Endothelial cell of umbilical vein (primary cell): ENCODE measurements around the gene LEUTX. TPM values are rescaled to one million over a fixed set of nuclear protein-coding genes. Genes with fewer than 3 reads are reported as not detected.

Experiments used
- BruUV-seq: library from RNA; stranded (reverse); fragments of 400-500 nt; replicated peaks from 2 replicates; lab custom pipeline; 2021; lab: Mats Ljungman, UMichigan
- CTCF ChIA-PET: fragments of 300-600, 350-600 bp; sonication (Branson Sonifier 250); formaldehyde crosslinking; loops from one replicate; lab custom pipeline; 2021; ENCODE audit warnings: antibody characterized with exemption, inconsistent platforms; lab: Charles Lee
- POLR2A ChIA-PET: fragments of 300-600, 350-600 bp; sonication (Branson Sonifier 250); formaldehyde crosslinking; loops from one replicate; lab custom pipeline; 2021; ENCODE audit warnings: antibody characterized with exemption, inconsistent platforms; lab: Charles Lee
- DNase-seq: peaks from one replicate; pipeline ENCODE4 v3.0.0-alpha.2; 2011; ENCODE audit warnings: low read depth, low spot score
- FAIRE-seq: peaks from 2 replicates; lab custom pipeline; 2011; peaks lifted over from hg19 to GRCh38; lab: Jason Lieb, UNC
- H2AFZ ChIP-seq: 2 replicates; pipeline ENCODE4 v1.6.0; 2012; ENCODE audit warnings: low read depth, low read length, control low read depth, inconsistent platforms
- H3K27ac ChIP-seq: 2 replicates; pipeline ENCODE4 v1.5.1; 2011; ENCODE audit warnings: low read depth, mild to moderate bottlenecking, control low read depth, low read length, moderate library complexity; ENCODE audit not compliant: insufficient read depth
- H3K27me3 ChIP-seq, 2 experiments: 2 replicates each; pipeline versions ENCODE4 v1.6.0 to v1.6.1; 2011; ENCODE audit warnings: low read length in 2 of 2, mixed read lengths in 1 of 2; ENCODE audit not compliant: control insufficient read depth in 2 of 2, insufficient read depth in 2 of 2
- H3K36me3 ChIP-seq, 2 experiments: 2 replicates in 1 of 2; 3 replicates in 1 of 2; pipeline ENCODE4 v1.5.1; 2011; ENCODE audit warnings: low read length in 2 of 2, mild to moderate bottlenecking in 1 of 2, moderate library complexity in 1 of 2; ENCODE audit not compliant: control insufficient read depth in 2 of 2, insufficient read depth in 2 of 2; ENCODE audit errors: extremely low read depth in 1 of 2
- H3K4me1 ChIP-seq: 3 replicates; pipeline ENCODE4 v1.5.1; 2011; ENCODE audit warnings: mild to moderate bottlenecking, low read length; ENCODE audit not compliant: control insufficient read depth, insufficient read depth; ENCODE audit errors: extremely low read depth
- H3K4me2 ChIP-seq: 2 replicates; pipeline ENCODE4 v1.6.1; 2011; ENCODE audit warnings: low read length, control low read depth, mixed read lengths; ENCODE audit not compliant: insufficient read depth
- H3K4me3 ChIP-seq, 3 experiments: fragments of 200-600 bp in 1 of 3; sonication (generic), shearing (Covaris generic) in 1 of 3; replicated peaks in 1 of 3; 2 replicates each; pipeline ENCODE4 v1.5.1; 2011 to 2016; ENCODE audit warnings: control low read depth in 3 of 3, low read length in 3 of 3, mild to moderate bottlenecking in 2 of 3, inconsistent platforms in 1 of 3, low read depth in 1 of 3, moderate library complexity in 1 of 3; ENCODE audit not compliant: insufficient read depth in 1 of 3
- H3K79me2 ChIP-seq: 2 replicates; pipeline ENCODE4 v1.6.0; 2012; ENCODE audit warnings: low read length, inconsistent platforms; ENCODE audit not compliant: control insufficient read depth, insufficient read depth
- H3K9ac ChIP-seq: replicated peaks from 2 replicates; pipeline ENCODE3; 2011; ENCODE audit warnings: low read length, control low read depth; ENCODE audit not compliant: insufficient read depth; ENCODE audit errors: extremely low read depth
- H3K9me1 ChIP-seq: replicated peaks from 3 replicates; pipeline ENCODE4 v1.6.0; 2011; ENCODE audit warnings: mild to moderate bottlenecking, low read length; ENCODE audit not compliant: control insufficient read depth, insufficient read depth; ENCODE audit errors: extremely low read depth
- H3K9me3 ChIP-seq: replicated peaks from 2 replicates; pipeline ENCODE4 v1.5.1; 2012; ENCODE audit warnings: low read length, inconsistent platforms; ENCODE audit not compliant: control insufficient read depth, insufficient read depth
- H4K20me1 ChIP-seq: replicated peaks from 2 replicates; pipeline ENCODE3; 2011; ENCODE audit warnings: mild to moderate bottlenecking, low read length; ENCODE audit not compliant: control insufficient read depth, insufficient read depth; ENCODE audit errors: extremely low read depth
- EZH2 ChIP-seq: IDR thresholded peaks from 2 replicates; pipeline ENCODE4 v1.6.1; 2012; ENCODE audit warnings: borderline replicate concordance, low read depth, mild to moderate bottlenecking, moderate library complexity, low read length, inconsistent platforms; ENCODE audit not compliant: severe bottlenecking
- FOS ChIP-seq: IDR thresholded peaks from 2 replicates; pipeline ENCODE4 v1.6.1; 2011; ENCODE audit warnings: mild to moderate bottlenecking, low read length, moderate library complexity, borderline replicate concordance; ENCODE audit not compliant: insufficient read depth
- GATA2 ChIP-seq: IDR thresholded peaks from 2 replicates; pipeline ENCODE4 v1.7.0; 2011; ENCODE audit warnings: low read depth, mild to moderate bottlenecking, moderate library complexity, mixed read lengths, low read length; ENCODE audit not compliant: insufficient read length, insufficient read depth
- MAX ChIP-seq: IDR thresholded peaks from 2 replicates; pipeline ENCODE4 v1.6.1; 2011; ENCODE audit not compliant: insufficient read depth, insufficient read length
- MYC ChIP-seq: IDR thresholded peaks from one replicate; pipeline ENCODE4 v1.6.1; 2011; ENCODE audit warnings: mild to moderate bottlenecking, low read depth, low read length
- POLR2A ChIP-seq: IDR thresholded peaks from 2 replicates; pipeline ENCODE4 v1.6.1; 2012; ENCODE audit warnings: low read depth, mild to moderate bottlenecking, control low read depth, low read length
- POLR2AphosphoS5 ChIP-seq: IDR thresholded peaks from 2 replicates; pipeline ENCODE4 v1.6.1; 2012; ENCODE audit warnings: low read depth, mild to moderate bottlenecking, control low read depth, low read length, moderate library complexity; ENCODE audit not compliant: insufficient read depth
- dilution Hi-C: fragments of 300-500 bp; cut with MboI; formaldehyde crosslinking; loops from one replicate; pipeline ENCODE4 v1.15.0; 2019; ENCODE audit warnings: low sequenced_read_pairs; ENCODE audit not compliant: extremely low pct_ligation_motif_present
- intact Hi-C: fragments of 100-400 bp; cut with micrococcal nuclease; formaldehyde crosslinking; loops from one replicate; pipeline ENCODE4 v1.10.0; 2022
- microRNA-seq: library from miRNA; unstranded; fragments of <30 nt; microRNA quantifications from one replicate; pipeline ENCODE4 v1.2.0, GENCODE V29; 2021; ENCODE audit warnings: borderline number of aligned reads, borderline replicate concordance
- polyA plus RNA-seq, 4 experiments: library from polyadenylated mRNA; depleted of rRNA in 3 of 4; stranded (reverse) in 3 of 4; unstranded in 1 of 4; fragments of >200 nt; gene quantifications; 2 replicates each; pipeline versions ENCODE4 v1.2.1 to v1.2.3, GENCODE V29; 2011 to 2012; ENCODE audit warnings: missing spikeins in 1 of 4
- small RNA-seq: library from RNA; depleted of rRNA; stranded (forward); fragments of <200 nt; gene quantifications from one replicate; pipeline ENCODE3, GENCODE V24; 2012; ENCODE audit warnings: low replicate concordance, low read depth; ENCODE audit not compliant: insufficient read depth, insufficient read length
- total RNA-seq: library from RNA; stranded (reverse); gene quantifications from 2 replicates; pipeline ENCODE4 v1.2.3, GENCODE V29; 2021
- TF ChIP-seq, protein P1 (sequence below), 2 donors: IDR thresholded peaks; 1 replicate in 1 of 2; 2 replicates in 1 of 2; pipeline ENCODE4 v1.5.1; 2011; ENCODE audit warnings: low read length in 2 of 2, mild to moderate bottlenecking in 2 of 2, moderate library complexity in 2 of 2, control low read depth in 1 of 2, inconsistent platforms in 1 of 2, low read depth in 1 of 2; ENCODE audit not compliant: insufficient read depth in 1 of 2; ENCODE audit errors: extremely low read depth in 1 of 2

Gene LEUTX
- total and polyA plus RNA-seq, 2 donors (not counting 3 experiments of a cell fraction or from before 2014, with no cell fraction given): not detected

GRCh38 chr19:39834287-39834841 lies 55.7 kb downstream of the LEUTX start:
- CTCF ChIA-PET: interaction anchor here (0.6 to 2.1 kb wide), 7 partner anchors 9 to 136 kb away, joined by 3 to 31 read pairs (median 6); partner anchors contain the start of genes FBL and PSMC4
- H3K4me2 ChIP-seq: peak overlapping the region; percentile 1
- peak; percentile 4 for FAIRE-seq

More at GRCh38 chr19:39834287-39834841, 55.7 kb downstream of the LEUTX start:
- TF ChIP-seq POLR2AphosphoS5: no peak
- TF ChIP-seq POLR2A: no peak
- no peak for TF ChIP-seq GATA2
- TF ChIP-seq, protein P1, sequence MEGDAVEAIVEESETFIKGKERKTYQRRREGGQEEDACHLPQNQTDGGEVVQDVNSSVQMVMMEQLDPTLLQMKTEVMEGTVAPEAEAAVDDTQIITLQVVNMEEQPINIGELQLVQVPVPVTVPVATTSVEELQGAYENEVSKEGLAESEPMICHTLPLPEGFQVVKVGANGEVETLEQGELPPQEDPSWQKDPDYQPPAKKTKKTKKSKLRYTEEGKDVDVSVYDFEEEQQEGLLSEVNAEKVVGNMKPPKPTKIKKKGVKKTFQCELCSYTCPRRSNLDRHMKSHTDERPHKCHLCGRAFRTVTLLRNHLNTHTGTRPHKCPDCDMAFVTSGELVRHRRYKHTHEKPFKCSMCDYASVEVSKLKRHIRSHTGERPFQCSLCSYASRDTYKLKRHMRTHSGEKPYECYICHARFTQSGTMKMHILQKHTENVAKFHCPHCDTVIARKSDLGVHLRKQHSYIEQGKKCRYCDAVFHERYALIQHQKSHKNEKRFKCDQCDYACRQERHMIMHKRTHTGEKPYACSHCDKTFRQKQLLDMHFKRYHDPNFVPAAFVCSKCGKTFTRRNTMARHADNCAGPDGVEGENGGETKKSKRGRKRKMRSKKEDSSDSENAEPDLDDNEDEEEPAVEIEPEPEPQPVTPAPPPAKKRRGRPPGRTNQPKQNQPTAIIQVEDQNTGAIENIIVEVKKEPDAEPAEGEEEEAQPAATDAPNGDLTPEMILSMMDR (IDR thresholded peaks at IDR 0.05; ENCODE audit: extremely low read depth in 1 of 2, insufficient read depth in 1 of 2, low read depth in 1 of 2, low read length in 2 of 2): no peak
- no peak for TF ChIP-seq MYC
- no peak for TF ChIP-seq EZH2
- TF ChIP-seq MAX: no peak
- TF ChIP-seq FOS: no peak
- BruUV-seq: no TSS peak
- H3K4me3 ChIP-seq: no peak overlapping the region
- H4K20me1 ChIP-seq: no peaks in the 10 kb centered on the region
- peak overlapping the region; percentile 33 for H2AFZ ChIP-seq
- H3K9me1 ChIP-seq: no peaks in the 10 kb centered on the region
- no peaks in the 10 kb centered on the region for H3K27me3 ChIP-seq
- no peaks in the 10 kb centered on the region for H3K9me3 ChIP-seq
- peaks cover 11% of the 10 kb centered on the region for H3K79me2 ChIP-seq
- POLR2A ChIA-PET: interaction anchor here (1.2 to 1.6 kb wide), 3 partner anchors 8 to 12 kb away, joined by 3 to 6 read pairs (median 4); partner anchors contain the start of gene FBL
- dilution Hi-C loops (no loop called here), intact Hi-C loops (loop anchor here (5.0 kb wide), 1 partner anchor 593 kb away; the partner anchor contains the start of gene SERTAD1)
- H3K36me3 ChIP-seq: peaks cover 4 to 38% of the 10 kb centered on the region in 2 experiments
- peaks cover 8% of the 10 kb centered on the region for H3K4me1 ChIP-seq
- no peak for DNase-seq
- no peak overlapping the region for H3K27ac ChIP-seq
- no peak overlapping the region for H3K9ac ChIP-seq

Small RNAs within 50 kb of the gene (microRNA-seq; reads per million reads assigned to microRNA genes)
- gene MIR6719: not detected

Small RNAs within 50 kb of the gene (small RNA-seq; reads per million reads assigned to genes)
- gene MIR6719: not detected

Other genes with a start within 250 kb of the LEUTX start
- 3.0 and 3.9 TPM in 2 replicates for gene EID2B, start 246.0 kb upstream of the LEUTX start, total RNA-seq
- 1.6 and 1.7 TPM in 2 replicates for gene EID2B, start 246.0 kb upstream of the LEUTX start, polyA plus RNA-seq
- gene EID2, start 238.7 kb upstream of the LEUTX start, total RNA-seq: 17.4 and 19.2 TPM in 2 replicates
- 6.6 TPM in 2 replicates for gene EID2, start 238.7 kb upstream of the LEUTX start, polyA plus RNA-seq
- gene LGALS13, start 176.3 kb upstream of the LEUTX start, total RNA-seq: not detected in 2 replicates
- gene LGALS13, start 176.3 kb upstream of the LEUTX start, polyA plus RNA-seq: not detected in 2 replicates
- gene LGALS16, start 122.9 kb upstream of the LEUTX start, total RNA-seq: not detected in 2 replicates
- gene LGALS16, start 122.9 kb upstream of the LEUTX start, polyA plus RNA-seq: not detected in 2 replicates
- gene LGALS14, start 74.4 kb upstream of the LEUTX start, total RNA-seq: not detected in 2 replicates
- not detected in 2 replicates for gene LGALS14, start 74.4 kb upstream of the LEUTX start, polyA plus RNA-seq
- not detected in 2 replicates for gene CLC, start 40.8 kb upstream of the LEUTX start, total RNA-seq
- not detected in 2 replicates for gene CLC, start 40.8 kb upstream of the LEUTX start, polyA plus RNA-seq
- gene DYRK1B, start 55.3 kb downstream of the LEUTX start, total RNA-seq: 26.8 and 30.8 TPM in 2 replicates
- gene DYRK1B, start 55.3 kb downstream of the LEUTX start, polyA plus RNA-seq: 17.7 and 19.0 TPM in 2 replicates
- gene FBL, start 67.5 kb downstream of the LEUTX start, total RNA-seq: 271 and 277 TPM in 2 replicates
- gene FBL, start 67.5 kb downstream of the LEUTX start, polyA plus RNA-seq: 407 and 473 TPM in 2 replicates
- not detected in 2 replicates for gene FCGBP, start 155.8 kb downstream of the LEUTX start, total RNA-seq
- gene FCGBP, start 155.8 kb downstream of the LEUTX start, polyA plus RNA-seq: 0.01 and 0.03 TPM in 2 replicates
- 110 and 114 TPM in 2 replicates for gene PSMC4, start 192.3 kb downstream of the LEUTX start, total RNA-seq
- 110 and 125 TPM in 2 replicates for gene PSMC4, start 192.3 kb downstream of the LEUTX start, polyA plus RNA-seq
- 4.3 and 4.4 TPM in 2 replicates for gene ZNF546, start 218.2 kb downstream of the LEUTX start, total RNA-seq
- 0.33 and 1.0 TPM in 2 replicates for gene ZNF546, start 218.2 kb downstream of the LEUTX start, polyA plus RNA-seq